AG04450 (cell line): ENCODE results near the gene KDSR. TPM values are rescaled to one million over a fixed set of nuclear protein-coding genes. Genes with fewer than 3 reads are reported as not detected.
A peak's percentile ranks its signal among the peaks of the same experiment; 100 is the strongest.

Experiments used
- CTCF ChIA-PET: fragments of 300-600, 350-600 bp; formaldehyde crosslinking; extraction: SDS; loops from one replicate; lab custom pipeline; 2022; ENCODE audit warnings: antibody characterized with exemption, inconsistent platforms; lab: Charles Lee
- POLR2A ChIA-PET: fragments of 350-600 bp; formaldehyde crosslinking; extraction: SDS; loops from one replicate; lab custom pipeline; 2021; ENCODE audit warnings: antibody characterized with exemption, inconsistent platforms; lab: Yijun Ruan, JAX
- DNase-seq: peaks from one replicate; pipeline ENCODE4 v3.0.0-alpha.2; 2011; ENCODE audit warnings: low read depth, low spot score
- H3K27ac ChIP-seq: one replicate; pipeline ENCODE4 v1.5.1; 2012; ENCODE audit warnings: low read depth, low read length, control low read depth
- H3K27me3 ChIP-seq: one replicate; pipeline ENCODE4 v1.6.0; 2012; ENCODE audit warnings: low read length; ENCODE audit not compliant: control insufficient read depth, insufficient read depth
- H3K4me3 ChIP-seq: 2 replicates; pipeline ENCODE4 v1.5.1; 2011; ENCODE audit warnings: mild to moderate bottlenecking, low read depth, low read length, control low read depth
- H3K9me3 ChIP-seq: 2 replicates; pipeline ENCODE4 v1.5.1; 2012; ENCODE audit warnings: low read length; ENCODE audit not compliant: control insufficient read depth, insufficient read depth
- CTCF ChIP-seq: IDR thresholded peaks from 2 replicates; pipeline ENCODE4 v1.5.1; 2011; ENCODE audit warnings: low read depth, low read length, control low read depth, inconsistent platforms
- polyA minus RNA-seq: library from RNA; depleted of rRNA, polyadenylated mRNA; stranded (reverse); fragments of >200 nt; gene quantifications from 2 replicates; pipeline ENCODE4 v1.2.3, GENCODE V29; 2011; rRNA and poly(A)+ RNA removed
- polyA plus RNA-seq: library from polyadenylated mRNA; depleted of rRNA; stranded (reverse); fragments of >200 nt; gene quantifications from 2 replicates; pipeline ENCODE4 v1.2.3, GENCODE V29; 2011; rRNA removed

Gene KDSR
- polyA plus RNA-seq (34.0 and 39.9 TPM in 2 replicates), polyA minus RNA-seq (34.8 and 44.6 TPM in 2 replicates)

- H3K4me3 ChIP-seq: peak within 1 kb of the TSS; percentile 90
- H3K27ac ChIP-seq: peak within 1 kb of the TSS; percentile 96
- H3K9me3 ChIP-seq: no peaks in the 10 kb centered on the region
- ChIA-PET POLR2A (interaction anchor here (0.6 to 1.5 kb wide), 10 partner anchors 9 to 72 kb away, joined by 3 to 11 read pairs (median 4); partner anchors contain the start of gene VPS4B), CTCF (interaction anchor here (0.9 to 1.1 kb wide), 2 partner anchors 28 to 45 kb away, joined by 3 to 4 read pairs; no protein-coding TSS in a partner anchor)
- TF ChIP-seq CTCF: no peak
- DNase-seq: peak; percentile 97
- no peaks in the 10 kb centered on the region for H3K27me3 ChIP-seq
Measured at GRCh38 chr18:63367053-63367953, at the start of gene KDSR. Gene KDSR (minus strand): TSS chr18:63367206. CDS start chr18:63367118, 88 bp downstream.

GRCh38 chr18:63412953-63413352 is 45.9 kb upstream of the KDSR start:
- TF ChIP-seq CTCF: no peak
- CTCF ChIA-PET: interaction anchor here (0.6 kb wide), 1 partner anchor 8 kb away, joined by 3 read pairs; no protein-coding TSS in a partner anchor
- no peak for DNase-seq
- no peaks in the 10 kb centered on the region for H3K27me3 ChIP-seq
- no peak overlapping the region for H3K27ac ChIP-seq
- no peak overlapping the region for H3K4me3 ChIP-seq
- POLR2A ChIA-PET: no interaction called here
- H3K9me3 ChIP-seq: no peaks in the 10 kb centered on the region

- Histone ChIP-seq H3K27ac (peak overlapping the region; percentile 33), H3K27me3 (no peaks in the 10 kb centered on the region), H3K4me3 (no peak overlapping the region), H3K9me3 (no peaks in the 10 kb centered on the region)
- DNase-seq: peak; percentile 36
- ChIA-PET POLR2A (interaction anchor here (0.9 to 2.2 kb wide), 2 partner anchors 11 to 43 kb away, joined by 4 to 10 read pairs; partner anchors contain the start of genes KDSR and VPS4B), CTCF (interaction anchor here (0.6 to 1.8 kb wide), 5 partner anchors 29 to 1161 kb away, joined by 3 to 11 read pairs (median 3); no protein-coding TSS in a partner anchor)
- TF ChIP-seq CTCF: no peak
Measured at GRCh38 chr18:63410792-63411191, 43.8 kb upstream of the KDSR start.

- Histone ChIP-seq H3K27me3 (no peaks in the 10 kb centered on the region), H3K27ac (no peak overlapping the region), H3K4me3 (no peak overlapping the region), H3K9me3 (no peaks in the 10 kb centered on the region)
- ChIA-PET CTCF (no interaction called here), POLR2A (interaction anchor here (2.2 kb wide), 1 partner anchor 13 kb away, joined by 10 read pairs; the partner anchor contains the start of gene VPS4B)
- DNase-seq: no peak
- no peak for TF ChIP-seq CTCF
Measured at GRCh38 chr18:63409301-63409700, 42.3 kb upstream of the KDSR start.
